NCI-H526 (cell line): ENCODE results near the gene ADAMTS13.
"Not testable (repeated sequence)": the region's sequence is repeated elsewhere in the genome, so short reads cannot be mapped to it uniquely, and the experiment has no call there.

Source experiments
- DNase-seq, 2 experiments: peaks; one replicate each; lab custom pipeline; 2025; lab: John Stamatoyannopoulos, UW

The ADAMTS13 gene

GRCh38 chr9:133421615-133422542, at the start of gene ADAMTS13:
ADAMTS13 (plus strand) TSS chr9:133422367; CDS start chr9:133422444, 77 bp downstream.
- DNase-seq: no peak

- DNase-seq: no peak
These were observed 47.5 kb upstream of the ADAMTS13 start for GRCh38 chr9:133374612-133375115.

GRCh38 chr9:133375116-133375723, 46.9 kb upstream of the ADAMTS13 start:
- DNase-seq: peak in 1 of 2 experiments; percentile 61

- DNase-seq: peak; percentile 65 to 95
These were observed 46.2 kb upstream of the ADAMTS13 start, which contains the start of the genes STKLD1 and SURF4 for GRCh38 chr9:133375724-133376654. STKLD1 (plus strand) TSS chr9:133376366; CDS start chr9:133376474, 108 bp downstream. SURF4 (minus strand) TSS chr9:133376060; CDS start chr9:133375969, 91 bp downstream.

GRCh38 chr9:133377280-133377679, 44.9 kb upstream of the ADAMTS13 start:
- DNase-seq: not testable (repeated sequence)

- no peak for DNase-seq
These were observed 44.4 kb upstream of the ADAMTS13 start for GRCh38 chr9:133377721-133378216.

GRCh38 chr9:133378408-133378962, 43.7 kb upstream of the ADAMTS13 start:
- no peak for DNase-seq

GRCh38 chr9:133379153-133380086, 42.7 kb upstream of the ADAMTS13 start:
- DNase-seq: no peak

- DNase-seq: no peak
These were observed 41.4 kb upstream of the ADAMTS13 start for GRCh38 chr9:133380734-133381133.

- no peak for DNase-seq
These were observed 39.5 kb upstream of the ADAMTS13 start for GRCh38 chr9:133382507-133383141.

GRCh38 chr9:133383438-133383837, 38.7 kb upstream of the ADAMTS13 start:
- no peak for DNase-seq

- no peak for DNase-seq
These were observed 37.3 kb upstream of the ADAMTS13 start for GRCh38 chr9:133384736-133385321.

- DNase-seq: no peak
These were observed 36.7 kb upstream of the ADAMTS13 start for GRCh38 chr9:133385452-133385851.

- DNase-seq: no peak
These were observed 35.8 kb upstream of the ADAMTS13 start for GRCh38 chr9:133386338-133386737.

GRCh38 chr9:133387680-133388079, 34.5 kb upstream of the ADAMTS13 start:
- no peak for DNase-seq

GRCh38 chr9:133389025-133389557, 33.1 kb upstream of the ADAMTS13 start:
- no peak for DNase-seq

- no peak for DNase-seq
These were observed 32.6 kb upstream of the ADAMTS13 start for GRCh38 chr9:133389562-133389961.

- no peak for DNase-seq
These were observed 31.5 kb upstream of the ADAMTS13 start for GRCh38 chr9:133390713-133391112.

GRCh38 chr9:133391449-133391848, 30.7 kb upstream of the ADAMTS13 start:
- not testable (repeated sequence) for DNase-seq
